ENCODE data around the gene OR6F1. TPM values are rescaled to one million over a fixed set of nuclear protein-coding genes. Genes with fewer than 3 reads are reported as not detected.

OR6F1 gene
- total RNA-seq, 2 experiments from 2014 or later = not detected

GRCh38 chr1:247669225-247669624, 47.2 kb downstream of the OR6F1 start:
- Mint-ChIP-seq H3K36me3 (ENCODE audit: low read depth) (no peaks in the 10 kb centered on the region), H3K4me1 (ENCODE audit: low read depth) (no peaks in the 10 kb centered on the region), H3K27me3 (peaks cover 4% of the 10 kb centered on the region), H3K27ac (no peak overlapping the region), H3K4me3 (no peak overlapping the region), H3K9me3 (peaks cover 4% of the 10 kb centered on the region)
- intact Hi-C loops (cut with DNase I, micrococcal nuclease) = no loop called here
- H3K27me3 ChIP-seq (ENCODE audit: control insufficient read depth in 1 of 2, insufficient read depth in 2 of 2, low read length in 2 of 2) = no peaks in the 10 kb centered on the region
- TF ChIP-seq CTCF (IDR thresholded peaks at IDR 0.05) = no peak
- peaks cover 0 to 6% of the 10 kb centered on the region in 2 experiments for H3K9me3 ChIP-seq (ENCODE audit: control insufficient read depth in 1 of 2, insufficient read depth in 1 of 2, low read length in 2 of 2)
- H3K4me1 ChIP-seq (ENCODE audit: insufficient read depth, low read length) = no peaks in the 10 kb centered on the region
- DNase-seq = no peak
- no peak for ATAC-seq (ENCODE audit: poor library complexity)
- no peaks in the 10 kb centered on the region for H3K36me3 ChIP-seq (ENCODE audit: insufficient read depth, low read length)
- CTCF ChIA-PET = no interaction called here
- POLR2A ChIA-PET = no interaction called here
- H3K27ac ChIP-seq (ENCODE audit: low read depth in 1 of 2, low read length in 2 of 2) = no peak overlapping the region
- H3K4me3 ChIP-seq (ENCODE audit: low read length) = no peak overlapping the region

Other genes starting within 250 kb of the OR6F1 start
- not detected for gene OR2C3, start 180.2 kb downstream of the OR6F1 start, total RNA-seq
- gene GCSAML, start 167.5 kb downstream of the OR6F1 start, total RNA-seq = not detected
- gene OR2G2, start 128.3 kb downstream of the OR6F1 start, total RNA-seq = not detected
- not detected for gene OR2G3, start 111.1 kb downstream of the OR6F1 start, total RNA-seq
- gene OR13G1, start 36.9 kb downstream of the OR6F1 start, total RNA-seq = not detected
- not detected for gene OR14K1, start 22.0 kb upstream of the OR6F1 start, total RNA-seq
- not detected for gene OR14A2, start 31.5 kb upstream of the OR6F1 start, total RNA-seq
- gene OR1C1, start 43.9 kb upstream of the OR6F1 start, total RNA-seq = not detected
- gene OR14A16, start 107.5 kb upstream of the OR6F1 start, total RNA-seq = not detected
- not detected for gene OR11L1, start 125.2 kb upstream of the OR6F1 start, total RNA-seq
- gene TRIM58, start 140.5 kb upstream of the OR6F1 start, total RNA-seq = under 1 TPM; 0.16 to 0.20 TPM
- gene OR2W3, start 178.9 kb upstream of the OR6F1 start, total RNA-seq = 1 to 10 TPM; 1.3 to 1.5 TPM
- gene OR2T8, start 203.6 kb upstream of the OR6F1 start, total RNA-seq = under 1 TPM in 1 of 2 experiments, not detected in 1; 0.25 TPM
- not detected for gene OR2AJ1, start 208.2 kb upstream of the OR6F1 start, total RNA-seq
- under 1 TPM; 0.55 to 0.78 TPM for gene OR2L8, start 232.2 kb upstream of the OR6F1 start, total RNA-seq
- gene OR2AK2, start 248.6 kb upstream of the OR6F1 start, total RNA-seq = under 1 TPM; 0.22 to 0.70 TPM